GM23338 (cell line): Measurements from ENCODE around the gene GGT5. TPM values are rescaled to one million over a fixed set of nuclear protein-coding genes. Genes with fewer than 3 reads are reported as not detected.

Experiments
- ATAC-seq: fragments of 200-7000 bp; cut with Tn5 transposase; 3 replicates; pipeline ENCODE4 v1.9.1; 2020
- DNase-seq: peaks from one replicate; pipeline ENCODE4 v3.0.0-alpha.2; 2015; ENCODE audit warnings: low spot score
- H2AFZ ChIP-seq: fragments of 200-600 bp; sonication (generic); 2 replicates; pipeline ENCODE4 v1.8.0; 2016; ENCODE audit warnings: antibody characterized with exemption, mild to moderate bottlenecking, moderate library complexity
- H3F3A ChIP-seq: fragments of 200-600 bp; sonication (generic); replicated peaks from 2 replicates; pipeline ENCODE4 v1.8.0; 2017; ENCODE audit warnings: antibody characterized with exemption, mixed run types, low read depth
- H3K27ac ChIP-seq: fragments of 200-600 bp; sonication (generic); 2 replicates; pipeline ENCODE4 v1.6.1; 2016; ENCODE audit warnings: low read depth
- H3K27me3 ChIP-seq: fragments of 200-600 bp; sonication (generic); 2 replicates; pipeline ENCODE4 v1.8.0; 2016; ENCODE audit warnings: mild to moderate bottlenecking, mixed run types, moderate library complexity; ENCODE audit not compliant: insufficient read depth
- H3K36me3 ChIP-seq: fragments of 200-600 bp; sonication (generic); 2 replicates; pipeline ENCODE4 v1.8.0; 2016; ENCODE audit warnings: mild to moderate bottlenecking; ENCODE audit not compliant: insufficient read depth
- H3K4me1 ChIP-seq: fragments of 200-600 bp; sonication (generic); 2 replicates; pipeline ENCODE4 v1.8.0; 2016; ENCODE audit warnings: mild to moderate bottlenecking, moderate library complexity; ENCODE audit not compliant: insufficient read depth
- H3K4me2 ChIP-seq: fragments of 200-600 bp; sonication (generic); 2 replicates; pipeline ENCODE4 v1.7.1; 2017; ENCODE audit warnings: mixed run types
- H3K4me3 ChIP-seq: fragments of 200-600 bp; sonication (generic); 2 replicates; pipeline ENCODE4 v1.6.1; 2016; ENCODE audit warnings: mixed run types
- H3K79me2 ChIP-seq: fragments of 200-600 bp; sonication (generic); replicated peaks from 2 replicates; pipeline ENCODE4 v1.8.0; 2017; ENCODE audit warnings: mild to moderate bottlenecking; ENCODE audit not compliant: insufficient read depth
- H3K9me2 ChIP-seq: fragments of 200-600 bp; sonication (generic); 2 replicates; pipeline ENCODE4 v1.8.0; 2017; ENCODE audit not compliant: insufficient read depth
- H4K20me1 ChIP-seq: fragments of 200-600 bp; sonication (generic); replicated peaks from 2 replicates; pipeline ENCODE4 v1.8.0; 2017; ENCODE audit warnings: mild to moderate bottlenecking; ENCODE audit not compliant: insufficient read depth
- H3K27ac Mint-ChIP-seq: 2 replicates; pipeline ENCODE4 v1.8.0; 2020; ENCODE audit warnings: inconsistent platforms, mild to moderate bottlenecking, moderate library complexity, mixed read lengths
- H3K27me3 Mint-ChIP-seq: 3 replicates; pipeline ENCODE4 v1.8.0; 2022; ENCODE audit warnings: low read depth, mild to moderate bottlenecking, moderate library complexity, mixed read lengths, inconsistent platforms; ENCODE audit not compliant: insufficient read depth, poor library complexity
- H3K36me3 Mint-ChIP-seq: 3 replicates; pipeline ENCODE4 v1.8.0; 2021; ENCODE audit warnings: low read depth, mild to moderate bottlenecking, inconsistent platforms, moderate library complexity, mixed read lengths
- H3K4me1 Mint-ChIP-seq: 3 replicates; pipeline ENCODE4 v1.8.0; 2020; ENCODE audit warnings: mild to moderate bottlenecking, inconsistent platforms, mixed read lengths
- H3K4me3 Mint-ChIP-seq: 3 replicates; pipeline ENCODE4 v1.8.0; 2021; ENCODE audit warnings: moderate library complexity, mild to moderate bottlenecking, inconsistent platforms, mixed read lengths
- H3K9me3 Mint-ChIP-seq: 3 replicates; pipeline ENCODE4 v1.8.0; 2020; ENCODE audit warnings: moderate library complexity, mild to moderate bottlenecking, inconsistent platforms, mixed read lengths
- CREB1 ChIP-seq: fragments of 250-450 bp; sonication (Bioruptor Pico); IDR thresholded peaks from 2 replicates; pipeline ENCODE4 v1.5.0; 2020; ENCODE audit warnings: low read depth, mild to moderate bottlenecking, moderate library complexity
- EZH2 ChIP-seq: fragments of 200-600 bp; sonication (generic); IDR thresholded peaks from one replicate; pipeline ENCODE4 v1.8.0; 2017; ENCODE audit warnings: antibody characterized with exemption, mild to moderate bottlenecking, low read depth; ENCODE audit not compliant: unreplicated experiment
- EZH2phosphoT487 ChIP-seq: fragments of 200-600 bp; sonication (generic); IDR thresholded peaks from one replicate; pipeline ENCODE4 v1.8.1; 2018; ENCODE audit warnings: antibody characterized with exemption; ENCODE audit not compliant: unreplicated experiment
- JUNB ChIP-seq: IDR thresholded peaks from one replicate; pipeline ENCODE4 v1.6.1; 2016; ENCODE audit warnings: antibody characterized with exemption; ENCODE audit not compliant: unreplicated experiment
- NANOG ChIP-seq: IDR thresholded peaks from 2 replicates; pipeline ENCODE4 v1.6.1; 2016; ENCODE audit warnings: antibody characterized with exemption, borderline replicate concordance
- POLR2AphosphoS5 ChIP-seq: IDR thresholded peaks from 2 replicates; pipeline ENCODE4 v1.6.1; 2016; ENCODE audit warnings: antibody characterized with exemption, low read depth
- STAT1 ChIP-seq: IDR thresholded peaks from one replicate; pipeline ENCODE4 v1.6.1; 2016; ENCODE audit warnings: antibody characterized with exemption; ENCODE audit not compliant: unreplicated experiment
- ZNF114 ChIP-seq: fragments of 250-450 bp; sonication (Bioruptor Pico); IDR thresholded peaks from 2 replicates; pipeline ENCODE4 v1.5.0; 2020; ENCODE audit warnings: mild to moderate bottlenecking, moderate library complexity
- ZNF331 ChIP-seq: fragments of 250-450 bp; sonication (Bioruptor Pico); IDR thresholded peaks from 2 replicates; pipeline ENCODE4 v1.5.0; 2020; ENCODE audit warnings: low read depth, mild to moderate bottlenecking, moderate library complexity
- ZNF462 ChIP-seq: fragments of 250-450 bp; sonication (Bioruptor Pico); IDR thresholded peaks from 2 replicates; pipeline ENCODE4 v1.5.0; 2020; ENCODE audit warnings: mild to moderate bottlenecking, moderate library complexity
- polyA plus RNA-seq: library from polyadenylated mRNA; unstranded; fragments of >200 nt; fragmentation: Nextera tagmentation; extraction: Ambion mirVana; gene quantifications from 2 replicates; pipeline ENCODE4 v1.2.1, GENCODE V29; 2016
- total RNA-seq: library from RNA; depleted of rRNA; stranded (reverse); fragments of >200 nt; shearing (Covaris generic); gene quantifications from 2 replicates; pipeline ENCODE4 v1.2.3, GENCODE V29; 2014
- TF ChIP-seq, protein P1 (sequence below): IDR thresholded peaks from 2 replicates; pipeline ENCODE4 v1.6.1; 2016; ENCODE audit warnings: antibody characterized with exemption
- TF ChIP-seq, protein P2 (sequence below): IDR thresholded peaks from one replicate; pipeline ENCODE4 v1.6.1; 2018; ENCODE audit warnings: antibody characterized with exemption; ENCODE audit not compliant: unreplicated experiment
- TF ChIP-seq, protein P3 (sequence below), 2 experiments: fragments of 200-600 bp in 1 of 2; sonication (generic) in 1 of 2; conservative IDR thresholded peaks; 2 replicates each; pipeline versions ENCODE4 v1.5.1 to v1.6.1; 2016 to 2017; ENCODE audit warnings: antibody characterized with exemption in 2 of 2, low read depth in 2 of 2, mild to moderate bottlenecking in 2 of 2, moderate library complexity in 1 of 2

The GGT5 gene
- total and polyA plus RNA-seq, 2 experiments from 2014 or later = not detected

GRCh38 chr22:24186352-24186740, 58.5 kb downstream of the GGT5 start:
- no peaks in the 10 kb centered on the region for H3K36me3 ChIP-seq
- no peaks in the 10 kb centered on the region for H3K36me3 Mint-ChIP-seq
- no peaks in the 10 kb centered on the region for H3K79me2 ChIP-seq
- ATAC-seq (no peak), DNase-seq (no peak)
- H2AFZ ChIP-seq = no peak overlapping the region
- no peaks in the 10 kb centered on the region for H4K20me1 ChIP-seq
- no peaks in the 10 kb centered on the region; the same call in 1 of the 2 replicates for H3K4me1 ChIP-seq
- no peak overlapping the region for H3K4me2 ChIP-seq
- peaks cover 13% of the 10 kb centered on the region for H3K27me3 Mint-ChIP-seq
- H3K27me3 ChIP-seq = no peaks in the 10 kb centered on the region
- peaks cover 6% of the 10 kb centered on the region; the same call in 2 of the 3 replicates for H3K4me1 Mint-ChIP-seq
- H3K27ac Mint-ChIP-seq = no peak overlapping the region
- no peaks in the 10 kb centered on the region for H3F3A ChIP-seq
- H3K9me2 ChIP-seq = no peaks in the 10 kb centered on the region
- no peak overlapping the region for H3K4me3 Mint-ChIP-seq
- no peaks in the 10 kb centered on the region; the same call in 2 of the 3 replicates for H3K9me3 Mint-ChIP-seq
- TF ChIP-seq EZH2phosphoT487 = no peak
- no peak for TF ChIP-seq STAT1
- no peak for TF ChIP-seq EZH2
- TF ChIP-seq, protein P1, sequence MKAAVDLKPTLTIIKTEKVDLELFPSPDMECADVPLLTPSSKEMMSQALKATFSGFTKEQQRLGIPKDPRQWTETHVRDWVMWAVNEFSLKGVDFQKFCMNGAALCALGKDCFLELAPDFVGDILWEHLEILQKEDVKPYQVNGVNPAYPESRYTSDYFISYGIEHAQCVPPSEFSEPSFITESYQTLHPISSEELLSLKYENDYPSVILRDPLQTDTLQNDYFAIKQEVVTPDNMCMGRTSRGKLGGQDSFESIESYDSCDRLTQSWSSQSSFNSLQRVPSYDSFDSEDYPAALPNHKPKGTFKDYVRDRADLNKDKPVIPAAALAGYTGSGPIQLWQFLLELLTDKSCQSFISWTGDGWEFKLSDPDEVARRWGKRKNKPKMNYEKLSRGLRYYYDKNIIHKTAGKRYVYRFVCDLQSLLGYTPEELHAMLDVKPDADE = no peak
- no peak for TF ChIP-seq CREB1
- TF ChIP-seq, protein P2, sequence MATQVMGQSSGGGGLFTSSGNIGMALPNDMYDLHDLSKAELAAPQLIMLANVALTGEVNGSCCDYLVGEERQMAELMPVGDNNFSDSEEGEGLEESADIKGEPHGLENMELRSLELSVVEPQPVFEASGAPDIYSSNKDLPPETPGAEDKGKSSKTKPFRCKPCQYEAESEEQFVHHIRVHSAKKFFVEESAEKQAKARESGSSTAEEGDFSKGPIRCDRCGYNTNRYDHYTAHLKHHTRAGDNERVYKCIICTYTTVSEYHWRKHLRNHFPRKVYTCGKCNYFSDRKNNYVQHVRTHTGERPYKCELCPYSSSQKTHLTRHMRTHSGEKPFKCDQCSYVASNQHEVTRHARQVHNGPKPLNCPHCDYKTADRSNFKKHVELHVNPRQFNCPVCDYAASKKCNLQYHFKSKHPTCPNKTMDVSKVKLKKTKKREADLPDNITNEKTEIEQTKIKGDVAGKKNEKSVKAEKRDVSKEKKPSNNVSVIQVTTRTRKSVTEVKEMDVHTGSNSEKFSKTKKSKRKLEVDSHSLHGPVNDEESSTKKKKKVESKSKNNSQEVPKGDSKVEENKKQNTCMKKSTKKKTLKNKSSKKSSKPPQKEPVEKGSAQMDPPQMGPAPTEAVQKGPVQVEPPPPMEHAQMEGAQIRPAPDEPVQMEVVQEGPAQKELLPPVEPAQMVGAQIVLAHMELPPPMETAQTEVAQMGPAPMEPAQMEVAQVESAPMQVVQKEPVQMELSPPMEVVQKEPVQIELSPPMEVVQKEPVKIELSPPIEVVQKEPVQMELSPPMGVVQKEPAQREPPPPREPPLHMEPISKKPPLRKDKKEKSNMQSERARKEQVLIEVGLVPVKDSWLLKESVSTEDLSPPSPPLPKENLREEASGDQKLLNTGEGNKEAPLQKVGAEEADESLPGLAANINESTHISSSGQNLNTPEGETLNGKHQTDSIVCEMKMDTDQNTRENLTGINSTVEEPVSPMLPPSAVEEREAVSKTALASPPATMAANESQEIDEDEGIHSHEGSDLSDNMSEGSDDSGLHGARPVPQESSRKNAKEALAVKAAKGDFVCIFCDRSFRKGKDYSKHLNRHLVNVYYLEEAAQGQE = no peak
- TF ChIP-seq, protein P3, sequence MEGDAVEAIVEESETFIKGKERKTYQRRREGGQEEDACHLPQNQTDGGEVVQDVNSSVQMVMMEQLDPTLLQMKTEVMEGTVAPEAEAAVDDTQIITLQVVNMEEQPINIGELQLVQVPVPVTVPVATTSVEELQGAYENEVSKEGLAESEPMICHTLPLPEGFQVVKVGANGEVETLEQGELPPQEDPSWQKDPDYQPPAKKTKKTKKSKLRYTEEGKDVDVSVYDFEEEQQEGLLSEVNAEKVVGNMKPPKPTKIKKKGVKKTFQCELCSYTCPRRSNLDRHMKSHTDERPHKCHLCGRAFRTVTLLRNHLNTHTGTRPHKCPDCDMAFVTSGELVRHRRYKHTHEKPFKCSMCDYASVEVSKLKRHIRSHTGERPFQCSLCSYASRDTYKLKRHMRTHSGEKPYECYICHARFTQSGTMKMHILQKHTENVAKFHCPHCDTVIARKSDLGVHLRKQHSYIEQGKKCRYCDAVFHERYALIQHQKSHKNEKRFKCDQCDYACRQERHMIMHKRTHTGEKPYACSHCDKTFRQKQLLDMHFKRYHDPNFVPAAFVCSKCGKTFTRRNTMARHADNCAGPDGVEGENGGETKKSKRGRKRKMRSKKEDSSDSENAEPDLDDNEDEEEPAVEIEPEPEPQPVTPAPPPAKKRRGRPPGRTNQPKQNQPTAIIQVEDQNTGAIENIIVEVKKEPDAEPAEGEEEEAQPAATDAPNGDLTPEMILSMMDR (conservative IDR thresholded peaks at IDR 0.05; ENCODE audit: low read depth in 2 of 2) = no peak
- TF ChIP-seq ZNF114 (CRISPR knock-in tag) = no peak
- TF ChIP-seq POLR2AphosphoS5 = no peak
- TF ChIP-seq ZNF331 (CRISPR knock-in tag) = no peak
- no peak for TF ChIP-seq ZNF462 (CRISPR knock-in tag)
- no peak for TF ChIP-seq JUNB
- no peak for TF ChIP-seq NANOG
- no peak overlapping the region for H3K27ac ChIP-seq
- no peak overlapping the region for H3K4me3 ChIP-seq
